ENCODE measurements around the gene FANCD2OS. TPM values are rescaled to one million over a fixed set of nuclear protein-coding genes. Genes with fewer than 3 reads are reported as not detected.
"Not testable (repeated sequence)": the region's sequence is repeated elsewhere in the genome, so short reads cannot be mapped to it uniquely, and the experiment has no call there.

The FANCD2OS gene
- total RNA-seq, 1 donor from 2014 or later = not detected

DNA sequence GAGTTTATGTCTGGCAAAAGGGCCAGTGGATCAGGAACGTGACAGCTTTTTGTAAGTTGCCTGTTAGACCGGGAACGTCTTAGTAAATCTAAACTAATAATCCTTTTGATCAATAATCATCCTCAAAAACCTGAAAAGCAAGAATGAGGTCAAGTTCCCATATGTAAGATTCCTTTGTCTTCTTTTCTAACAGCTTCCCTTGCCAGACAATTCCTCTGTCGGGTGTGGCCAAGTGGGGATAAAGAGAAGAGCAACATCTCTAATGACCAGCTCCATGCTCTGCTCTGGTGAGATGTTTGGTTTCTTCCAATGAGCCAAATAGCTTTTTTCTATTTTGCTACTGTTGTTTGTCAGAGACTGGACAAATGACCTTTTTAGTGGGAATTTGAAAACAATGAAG lies 19.8 kb downstream of the FANCD2OS start:
- CTCF ChIA-PET = no interaction called here
- DNase-seq = no peak
- POLR2A ChIA-PET = no interaction called here
- no peak for TF ChIP-seq CTCF (IDR thresholded peaks at IDR 0.05)
- no peak overlapping the region for H3K4me3 Mint-ChIP-seq
- no peaks in the 10 kb centered on the region for H3K27me3 Mint-ChIP-seq
- no peaks in the 10 kb centered on the region for H3K9me3 Mint-ChIP-seq
- no peak for ATAC-seq (ENCODE audit: low read depth)
- no peaks in the 10 kb centered on the region for H3K4me1 Mint-ChIP-seq
- H3K36me3 Mint-ChIP-seq (ENCODE audit: low read depth) = peaks cover 65% of the 10 kb centered on the region
- no peak overlapping the region for H3K27ac Mint-ChIP-seq
- intact Hi-C loops (cut with micrococcal nuclease) = loop anchor here (10.0 kb wide), 1 partner anchor 137 kb away; no protein-coding TSS in a partner anchor

GRCh38 chr3:10085738-10086137 lies 22.3 kb downstream of the FANCD2OS start:
- POLR2A ChIA-PET = interaction anchor here (0.7 kb wide), 1 partner anchor 9 kb away, joined by 6 read pairs; no protein-coding TSS in a partner anchor
- intact Hi-C loops (cut with micrococcal nuclease) = loop anchor here (10.0 kb wide), 1 partner anchor 139 kb away; no protein-coding TSS in a partner anchor

GRCh38 chr3:10081871-10082270 lies 26.2 kb downstream of the FANCD2OS start:
- no peak for DNase-seq
- ATAC-seq (ENCODE audit: low read depth) = no peak
- ChIA-PET CTCF (no interaction called here), POLR2A (no interaction called here)
- no peaks in the 10 kb centered on the region for H3K9me3 Mint-ChIP-seq
- no peak overlapping the region for H3K4me3 Mint-ChIP-seq
- no peak overlapping the region for H3K27ac Mint-ChIP-seq
- intact Hi-C loops (cut with micrococcal nuclease) = loop anchor here (10.0 kb wide), 1 partner anchor 143 kb away; no protein-coding TSS in a partner anchor
- H3K36me3 Mint-ChIP-seq (ENCODE audit: low read depth) = peaks cover 61% of the 10 kb centered on the region
- no peaks in the 10 kb centered on the region for H3K4me1 Mint-ChIP-seq
- no peak for TF ChIP-seq CTCF (IDR thresholded peaks at IDR 0.05)
- no peaks in the 10 kb centered on the region for H3K27me3 Mint-ChIP-seq

More at GRCh38 chr3:10085738-10086137, 22.3 kb downstream of the FANCD2OS start:
- DNase-seq (no peak), ATAC-seq (ENCODE audit: low read depth) (no peak)
- CTCF ChIA-PET = no interaction called here
- TF ChIP-seq CTCF (IDR thresholded peaks at IDR 0.05) = no peak
- Mint-ChIP-seq H3K4me1 (no peaks in the 10 kb centered on the region), H3K4me3 (no peak overlapping the region), H3K27ac (no peak overlapping the region), H3K27me3 (no peaks in the 10 kb centered on the region), H3K36me3 (ENCODE audit: low read depth) (peaks cover 69% of the 10 kb centered on the region), H3K9me3 (no peaks in the 10 kb centered on the region)

DNA sequence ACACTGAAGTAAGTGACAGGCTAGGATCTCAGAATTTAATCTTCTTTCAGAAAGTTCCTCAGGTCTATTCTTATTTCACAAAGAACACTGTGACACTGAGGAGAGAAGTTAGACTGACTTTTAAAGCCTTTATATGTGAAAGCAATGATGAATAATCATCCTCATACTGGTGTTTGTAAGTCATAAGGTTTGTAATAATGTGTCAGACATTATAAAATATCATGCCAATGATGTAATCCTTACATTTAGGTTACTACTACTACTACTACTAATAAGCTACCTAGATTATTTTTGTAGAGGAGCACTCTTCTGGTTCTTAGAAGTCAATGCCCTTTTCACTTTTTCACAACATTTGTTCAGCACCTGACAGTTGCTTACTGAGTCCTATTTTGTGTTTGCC lies 33.4 kb downstream of the FANCD2OS start:
- no peak for ATAC-seq (ENCODE audit: low read depth)
- no peak for TF ChIP-seq CTCF (IDR thresholded peaks at IDR 0.05)
- ChIA-PET POLR2A (interaction anchor here (0.7 kb wide), 1 partner anchor 150 kb away, joined by 3 read pairs; no protein-coding TSS in a partner anchor), CTCF (no interaction called here)
- no peaks in the 10 kb centered on the region for H3K4me1 Mint-ChIP-seq
- intact Hi-C loops (cut with micrococcal nuclease) = no loop called here
- H3K27me3 Mint-ChIP-seq = no peaks in the 10 kb centered on the region
- no peak overlapping the region for H3K4me3 Mint-ChIP-seq
- no peak for DNase-seq
- peaks cover 27% of the 10 kb centered on the region for H3K36me3 Mint-ChIP-seq (ENCODE audit: low read depth)
- no peak overlapping the region for H3K27ac Mint-ChIP-seq
- no peaks in the 10 kb centered on the region for H3K9me3 Mint-ChIP-seq

- CTCF ChIA-PET; H3K27ac Mint-ChIP-seq; POLR2A ChIA-PET; H3K4me1 Mint-ChIP-seq; H3K9me3 Mint-ChIP-seq; H3K27me3 Mint-ChIP-seq; ATAC-seq (ENCODE audit: low read depth); intact Hi-C loops (cut with micrococcal nuclease); DNase-seq; H3K4me3 Mint-ChIP-seq: not testable (repeated sequence)
- H3K36me3 Mint-ChIP-seq (ENCODE audit: low read depth) = peaks cover 47% of the 10 kb centered on the region
Observed at GRCh38 chr3:10070077-10070476, 38.0 kb downstream of the FANCD2OS start.

DNA sequence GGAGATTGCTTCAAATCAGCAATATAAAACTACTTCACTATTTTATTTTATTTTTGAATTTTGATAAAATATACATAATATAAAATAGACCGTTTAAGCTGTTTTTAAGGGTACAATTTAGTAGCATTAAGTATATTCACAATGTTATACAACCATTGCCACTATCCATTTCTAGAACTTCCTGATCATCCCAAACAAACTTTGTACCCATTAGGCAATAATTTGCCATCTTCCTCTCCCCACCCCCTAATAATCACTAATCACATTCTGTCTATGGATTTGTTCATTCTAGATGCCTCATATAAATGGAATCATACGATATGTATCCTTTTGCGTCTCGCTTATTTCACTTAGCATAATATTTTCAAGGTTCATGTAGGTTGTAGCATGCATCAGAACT lies 53.0 kb downstream of the FANCD2OS start:
- Mint-ChIP-seq H3K4me3 (no peak overlapping the region), H3K27me3 (no peaks in the 10 kb centered on the region), H3K9me3 (no peaks in the 10 kb centered on the region), H3K4me1 (no peaks in the 10 kb centered on the region), H3K27ac (no peak overlapping the region), H3K36me3 (ENCODE audit: low read depth) (peaks cover 32% of the 10 kb centered on the region)
- ATAC-seq (ENCODE audit: low read depth) (no peak), DNase-seq (no peak)
- TF ChIP-seq CTCF (IDR thresholded peaks at IDR 0.05) = no peak
- intact Hi-C loops (cut with micrococcal nuclease) = no loop called here
- ChIA-PET POLR2A (no interaction called here), CTCF (no interaction called here)
